K562 (cell line): ENCODE data around the gene SLC8A1. TPM values are rescaled to one million over a fixed set of nuclear protein-coding genes. Genes with fewer than 3 reads are reported as not detected.

Source experiments
- ATAC-seq: fragments of 200-7000 bp; cut with Tn5 transposase; 3 replicates; pipeline ENCODE4 v1.9.1; 2020; ENCODE audit warnings: moderate library complexity
- BruUV-seq: library from RNA; stranded (reverse); fragments of 400-500 nt; replicated peaks from 2 replicates; lab custom pipeline; 2021; lab: Mats Ljungman, UMichigan
- CTCF ChIA-PET: fragments of 300-600 bp; formaldehyde crosslinking; extraction: SDS; loops from one replicate; lab custom pipeline; 2021; ENCODE audit warnings: low intra/inter-chr PET ratio; lab: Yijun Ruan, JAX
- POLR2A ChIA-PET: fragments of 300-600, 350-650 bp; sonication (Branson Sonifier 250); formaldehyde crosslinking; extraction: SDS; loops from one replicate; lab custom pipeline; 2021; ENCODE audit warnings: antibody characterized with exemption, inconsistent platforms; lab: Yijun Ruan, JAX
- DNase-seq, 4 experiments: peaks; one replicate each; pipeline versions ENCODE4 v3.0.0 to v3.0.0-alpha.2; 2011 to 2018; ENCODE audit warnings: low spot score in 3 of 4, mixed read lengths in 3 of 4; ENCODE audit errors: extremely low read depth in 1 of 4
- FAIRE-seq: peaks from 2 replicates; lab custom pipeline; 2011; peaks lifted over from hg19 to GRCh38; lab: Jason Lieb, UNC
- H2AFZ ChIP-seq: 2 replicates; pipeline ENCODE4 v1.6.0; 2011; ENCODE audit warnings: low read depth, low read length, control low read depth, inconsistent platforms
- H3K27ac ChIP-seq: fragments of 200-600 bp; 3 replicates; pipeline ENCODE4 v1.8.0; 2011; ENCODE audit warnings: low read depth, mild to moderate bottlenecking, control low read depth, inconsistent platforms, low read length, moderate library complexity, mixed read lengths; ENCODE audit errors: extremely low read depth
- H3K27me3 ChIP-seq, 2 experiments: fragments of 300-600 bp in 1 of 2; 2 replicates in 1 of 2; 3 replicates in 1 of 2; pipeline versions ENCODE4 v1.6.0 to v1.8.0; 2011; ENCODE audit warnings: inconsistent platforms in 2 of 2, low read length in 2 of 2, mild to moderate bottlenecking in 1 of 2, mixed read lengths in 1 of 2, moderate library complexity in 1 of 2; ENCODE audit not compliant: control insufficient read depth in 2 of 2, insufficient read depth in 2 of 2
- H3K36me3 ChIP-seq: fragments of 300-600 bp; 3 replicates; pipeline ENCODE4 v1.8.0; 2011; ENCODE audit warnings: mild to moderate bottlenecking, low read length, inconsistent platforms; ENCODE audit not compliant: control insufficient read depth, insufficient read depth
- H3K4me1 ChIP-seq, 2 experiments: fragments of 200-600 bp in 1 of 2; replicated peaks in 1 of 2; 2 replicates in 1 of 2; 3 replicates in 1 of 2; pipeline versions ENCODE4 v1.5.1 to v1.8.0; 2011; ENCODE audit warnings: inconsistent platforms in 2 of 2, low read length in 2 of 2, mild to moderate bottlenecking in 1 of 2, mixed read lengths in 1 of 2, moderate library complexity in 1 of 2; ENCODE audit not compliant: control insufficient read depth in 2 of 2, insufficient read depth in 2 of 2
- H3K4me2 ChIP-seq: 2 replicates; pipeline ENCODE4 v1.6.1; 2011; ENCODE audit warnings: low read length, control low read depth, inconsistent platforms, mixed read lengths; ENCODE audit not compliant: insufficient read depth
- H3K4me3 ChIP-seq: fragments of 200-600 bp; sonication (generic), shearing (Covaris generic); 2 replicates; pipeline ENCODE4 v1.5.1; 2016; ENCODE audit warnings: control low read depth, inconsistent platforms
- H3K79me2 ChIP-seq: fragments of 200-600 bp; 3 replicates; pipeline ENCODE4 v1.8.0; 2011; ENCODE audit warnings: low read length, inconsistent platforms; ENCODE audit not compliant: control insufficient read depth, insufficient read depth
- H3K9ac ChIP-seq, 2 experiments: 2 replicates each; pipeline versions ENCODE4 v1.6.0 to v1.6.1; 2011; ENCODE audit warnings: low read depth in 2 of 2, low read length in 2 of 2, control low read depth in 1 of 2, inconsistent platforms in 1 of 2, mild to moderate bottlenecking in 1 of 2, mixed read lengths in 1 of 2; ENCODE audit not compliant: insufficient read depth in 1 of 2
- H3K9me1 ChIP-seq: one replicate; pipeline ENCODE4 v1.6.0; 2011; ENCODE audit warnings: inconsistent platforms, mild to moderate bottlenecking, low read length, moderate library complexity; ENCODE audit not compliant: control insufficient read depth, insufficient read depth
- H3K9me3 ChIP-seq: replicated peaks from 2 replicates; pipeline ENCODE4 v1.5.1; 2011; ENCODE audit warnings: low read depth, low read length, inconsistent platforms; ENCODE audit not compliant: control insufficient read depth, insufficient read depth
- H4K20me1 ChIP-seq: replicated peaks from 2 replicates; pipeline ENCODE4 v1.6.1; 2011; ENCODE audit warnings: low read length, inconsistent platforms, mixed read lengths; ENCODE audit not compliant: control insufficient read depth, insufficient read depth
- MYBL2 ChIP-seq, 2 experiments: fragments of 450-650 bp in 1 of 2; sonication (generic) in 1 of 2; formaldehyde crosslinking in 1 of 2; IDR thresholded peaks; 2 replicates each; pipeline versions ENCODE4 v1.6.1 to v1.8.1; 2017 to 2022; ENCODE audit warnings: borderline replicate concordance in 1 of 2, inconsistent platforms in 1 of 2, low read depth in 1 of 2, mild to moderate bottlenecking in 1 of 2, missing genetic modification reagents in 1 of 2, moderate library complexity in 1 of 2
- POLR3G ChIP-seq: IDR thresholded peaks from 2 replicates; pipeline ENCODE4 v1.6.1; 2011; ENCODE audit not compliant: insufficient read length, insufficient replicate concordance; ENCODE audit errors: extremely low read depth
- SIX5 ChIP-seq, 2 experiments: IDR thresholded peaks; 2 replicates each; pipeline ENCODE4 v1.6.1; 2011; ENCODE audit warnings: low read length in 2 of 2, borderline replicate concordance in 1 of 2, low read depth in 1 of 2, mild to moderate bottlenecking in 1 of 2, moderate library complexity in 1 of 2; ENCODE audit not compliant: insufficient read depth in 1 of 2
- TBL1XR1 ChIP-seq, 2 experiments: IDR thresholded peaks; 2 replicates each; pipeline ENCODE4 v1.6.1; 2012; ENCODE audit warnings: improper control_type of control experiment in 2 of 2, low read length in 2 of 2, mild to moderate bottlenecking in 1 of 2
- U2AF1 ChIP-seq: fragments of 200-400 bp; formaldehyde crosslinking; optimal IDR thresholded peaks from 2 replicates; pipeline ENCODE3; 2017; ENCODE audit warnings: mild to moderate bottlenecking, low read depth, low read length, moderate library complexity
- WGBS: fragments of 100-300 bp; shearing (Covaris generic); methylation state at CpG from one replicate; pipeline ENCODE4 v1.1.6; 2016; ENCODE audit warnings: low coverage, mixed read lengths; ENCODE audit not compliant: insufficient coverage; ENCODE audit errors: missing lambda C conversion rate; 5-methylcytosine and 5-hydroxymethylcytosine counted together
- in situ Hi-C: fragments of 300-500 bp; cut with MboI; formaldehyde crosslinking; loops from 4 replicates; pipeline ENCODE4 v1.15.0; 2018; ENCODE audit warnings: inconsistent platforms, mixed read lengths
- intact Hi-C: fragments of 100-400 bp; cut with micrococcal nuclease; formaldehyde crosslinking; loops from 2 replicates; pipeline ENCODE4 v1.14.2; 2022
- polyA plus RNA-seq, 8 experiments: library from polyadenylated mRNA; depleted of rRNA in 4 of 8; stranded (reverse) in 5 of 8; unstranded in 3 of 8; fragments of >200 nt; fragmentation: Nextera tagmentation in 2 of 8; fragmentation: Illumina TruSeq in 1 of 8; extraction: Ambion mirVana in 2 of 8; extraction: Trizol in 1 of 8; gene quantifications; 2 replicates each; pipeline versions ENCODE4 v1.2.1 to v1.2.3, GENCODE V29; 2011 to 2014; ENCODE audit warnings: inconsistent platforms in 1 of 8, missing spikeins in 1 of 8
- total RNA-seq, 7 experiments: library from RNA; depleted of rRNA in 6 of 7; stranded (reverse); fragments of >200 nt in 6 of 7; fragmentation: Illumina TruSeq in 2 of 7; extraction: Trizol in 2 of 7; gene quantifications; 2 replicates each; pipeline versions ENCODE4 v1.2.1 to v1.2.3, GENCODE V29; 2011 to 2021; ENCODE audit warnings: low replicate concordance in 1 of 7
- TF ChIP-seq, protein P1 (sequence below): fragments of 450-650 bp; IDR thresholded peaks from 2 replicates; pipeline ENCODE4 v1.6.1; 2018; ENCODE audit not compliant: partially characterized antibody

SLC8A1 gene
- total and polyA plus RNA-seq, 9 of the 15 experiments (the other 6 are each of a cell fraction or from before 2014, with no cell fraction given) = not detected

DNA sequence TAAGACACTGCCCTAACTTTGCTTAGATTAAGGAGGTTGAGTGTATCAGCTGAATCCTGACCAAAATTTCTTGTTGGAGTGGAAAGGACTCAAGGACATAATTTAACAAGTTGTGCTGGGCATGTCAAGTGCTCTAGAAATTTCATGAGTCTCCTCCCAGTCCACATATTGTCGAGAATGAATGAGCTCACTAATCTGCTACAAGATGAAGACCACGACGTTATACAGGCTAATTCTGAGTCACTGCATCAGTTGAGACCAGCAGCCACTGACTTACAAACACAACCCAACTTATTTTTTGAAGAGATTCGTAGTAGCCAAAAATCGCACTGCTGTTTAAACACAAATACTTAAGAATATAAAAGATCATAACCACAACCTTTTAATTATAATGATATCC lies 28.7 kb upstream of the SLC8A1 start:
- Histone ChIP-seq H3K9ac (no peak overlapping the region), H3K4me2 (no peak overlapping the region), H3K27me3 (no peaks in the 10 kb centered on the region), H3K36me3 (no peaks in the 10 kb centered on the region), H3K4me3 (no peak overlapping the region), H3K79me2 (no peaks in the 10 kb centered on the region), H3K9me3 (no peaks in the 10 kb centered on the region; the same call in 1 of the 2 replicates)
- no peak for ATAC-seq
- POLR2A ChIA-PET = no interaction called here
- no peak for DNase-seq
- TF ChIP-seq SIX5 (IDR thresholded peaks at IDR 0.05; ENCODE audit: borderline replicate concordance in 1 of 2, insufficient read depth in 1 of 2, low read depth in 1 of 2, low read length in 2 of 2) (no peak), MYBL2 (IDR thresholded peaks at IDR 0.05; ENCODE audit: low read depth) (no peak), MYBL2 (CRISPR knock-in tag; IDR thresholded peaks at IDR 0.05; ENCODE audit: borderline replicate concordance) (no peak), U2AF1 (no peak), TBL1XR1 (IDR thresholded peaks at IDR 0.05; ENCODE audit: low read length in 2 of 2) (no peak), POLR3G (no peak)
- TF ChIP-seq, protein P1, sequence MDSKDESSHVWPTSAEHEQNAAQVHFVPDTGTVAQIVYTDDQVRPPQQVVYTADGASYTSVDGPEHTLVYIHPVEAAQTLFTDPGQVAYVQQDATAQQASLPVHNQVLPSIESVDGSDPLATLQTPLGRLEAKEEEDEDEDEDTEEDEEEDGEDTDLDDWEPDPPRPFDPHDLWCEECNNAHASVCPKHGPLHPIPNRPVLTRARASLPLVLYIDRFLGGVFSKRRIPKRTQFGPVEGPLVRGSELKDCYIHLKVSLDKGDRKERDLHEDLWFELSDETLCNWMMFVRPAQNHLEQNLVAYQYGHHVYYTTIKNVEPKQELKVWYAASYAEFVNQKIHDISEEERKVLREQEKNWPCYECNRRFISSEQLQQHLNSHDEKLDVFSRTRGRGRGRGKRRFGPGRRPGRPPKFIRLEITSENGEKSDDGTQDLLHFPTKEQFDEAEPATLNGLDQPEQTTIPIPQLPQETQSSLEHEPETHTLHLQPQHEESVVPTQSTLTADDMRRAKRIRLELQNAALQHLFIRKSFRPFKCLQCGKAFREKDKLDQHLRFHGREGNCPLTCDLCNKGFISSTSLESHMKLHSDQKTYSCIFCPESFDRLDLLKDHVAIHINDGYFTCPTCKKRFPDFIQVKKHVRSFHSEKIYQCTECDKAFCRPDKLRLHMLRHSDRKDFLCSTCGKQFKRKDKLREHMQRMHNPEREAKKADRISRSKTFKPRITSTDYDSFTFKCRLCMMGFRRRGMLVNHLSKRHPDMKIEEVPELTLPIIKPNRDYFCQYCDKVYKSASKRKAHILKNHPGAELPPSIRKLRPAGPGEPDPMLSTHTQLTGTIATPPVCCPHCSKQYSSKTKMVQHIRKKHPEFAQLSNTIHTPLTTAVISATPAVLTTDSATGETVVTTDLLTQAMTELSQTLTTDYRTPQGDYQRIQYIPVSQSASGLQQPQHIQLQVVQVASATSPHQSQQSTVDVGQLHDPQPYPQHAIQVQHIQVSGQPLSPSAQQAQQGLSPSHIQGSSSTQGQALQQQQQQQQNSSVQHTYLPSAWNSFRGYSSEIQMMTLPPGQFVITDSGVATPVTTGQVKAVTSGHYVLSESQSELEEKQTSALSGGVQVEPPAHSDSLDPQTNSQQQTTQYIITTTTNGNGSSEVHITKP = no peak
- TF ChIP-seq, all 486 proteins: peak for 0
- Histone ChIP-seq H3K9me1 (no peaks in the 10 kb centered on the region), H3K4me1 (no peaks in the 10 kb centered on the region), H2AFZ (no peak overlapping the region), H3K27ac (no peak overlapping the region), H4K20me1 (no peaks in the 10 kb centered on the region)
- BruUV-seq = no TSS peak
- WGBS = 0% methylated on average over 5 of the region's 5 CpGs
- intact Hi-C loops (no loop called here), in situ Hi-C loops (no loop called here)
- no peak for FAIRE-seq
- CTCF ChIA-PET = no interaction called here
